ENCODE results near the gene OPTC. TPM values are rescaled to one million over a fixed set of nuclear protein-coding genes. Genes with fewer than 3 reads are reported as not detected.

The OPTC gene
- total RNA-seq, 1 experiment from 2014 or later: not detected

GRCh38 chr1:203554071-203554470 lies 60.1 kb downstream of the OPTC start:
- H3K4me1 ChIP-seq (ENCODE audit: control insufficient read depth in 1 of 2, insufficient read depth in 2 of 2, low read length in 2 of 2): peaks cover 5 to 10% of the 10 kb centered on the region in 2 experiments
- ChIA-PET CTCF (no interaction called here), RAD21 (ENCODE audit: low non-redundant PET in 1 of 2, low total read pairs in 2 of 2, uncharacterized antibody in 2 of 2, unreplicated experiment in 2 of 2) (no interaction called here)

More at GRCh38 chr1:203554071-203554470, 60.1 kb downstream of the OPTC start:
- no peaks in the 10 kb centered on the region for H3K36me3 ChIP-seq (ENCODE audit: control insufficient read depth in 1 of 2, insufficient read depth in 2 of 2, low read length in 2 of 2)
- H4K20me1 ChIP-seq (ENCODE audit: insufficient read depth): no peaks in the 10 kb centered on the region
- TF ChIP-seq CBX3 (IDR thresholded peaks at IDR 0.05; ENCODE audit: low read depth): no peak
- no peak for TF ChIP-seq POLR2A (IDR thresholded peaks at IDR 0.05; ENCODE audit: borderline replicate concordance, extremely low read depth, insufficient read depth, insufficient read length)
- TF ChIP-seq REST (IDR thresholded peaks at IDR 0.05; ENCODE audit: low read depth): no peak
- no peak for TF ChIP-seq SIN3A (IDR thresholded peaks at IDR 0.05; ENCODE audit: low read depth)
- TF ChIP-seq ATF3 (IDR thresholded peaks at IDR 0.05): no peak
- TF ChIP-seq RAD21 (IDR thresholded peaks at IDR 0.05; ENCODE audit: low read depth): no peak
- no peak for TF ChIP-seq EGR1 (IDR thresholded peaks at IDR 0.05; ENCODE audit: low read depth)
- no peak for TF ChIP-seq POLR2AphosphoS5 (IDR thresholded peaks at IDR 0.05; ENCODE audit: low read depth, low read length)
- no peak for TF ChIP-seq ZNF274 (IDR thresholded peaks at IDR 0.05; ENCODE audit: low read depth, low read length)
- no peak for TF ChIP-seq ELF1 (IDR thresholded peaks at IDR 0.05; ENCODE audit: borderline replicate concordance, low read depth)
- no peak for TF ChIP-seq EZH2phosphoT487 (IDR thresholded peaks at IDR 0.05; ENCODE audit: borderline replicate concordance)
- TF ChIP-seq EZH2 (IDR thresholded peaks at IDR 0.05): no peak
- TF ChIP-seq ZBTB33 (IDR thresholded peaks at IDR 0.05; ENCODE audit: extremely low read depth, insufficient replicate concordance, low read length): no peak
- no peak for TF ChIP-seq JUND (IDR thresholded peaks at IDR 0.05)
- no peak for TF ChIP-seq YY1 (IDR thresholded peaks at IDR 0.05; ENCODE audit: extremely low read depth, insufficient replicate concordance, low read depth, low read length)
- no peak for TF ChIP-seq CEBPB (IDR thresholded peaks at IDR 0.05; ENCODE audit: low read depth)
- TF ChIP-seq MAX (IDR thresholded peaks at IDR 0.05): no peak
- TF ChIP-seq CTCF (IDR thresholded peaks at IDR 0.05 in 2 of 3, conservative IDR thresholded peaks at IDR 0.05 in 1 of 3; ENCODE audit: borderline replicate concordance in 1 of 3, insufficient read depth in 1 of 3, low read depth in 2 of 3, low read length in 2 of 3): no peak
- no peak for TF ChIP-seq FOSL1 (IDR thresholded peaks at IDR 0.05; ENCODE audit: low read depth)
- no peak for TF ChIP-seq SP1 (IDR thresholded peaks at IDR 0.05; ENCODE audit: low read depth)
- BruUV-seq (replicated peaks): no TSS peak
- no peaks in the 10 kb centered on the region for H3K9me2 ChIP-seq (ENCODE audit: insufficient read depth)
- no peaks in the 10 kb centered on the region for H3K79me2 ChIP-seq (ENCODE audit: insufficient read depth, low read length)
- DNase-seq (ENCODE audit: low read depth, low spot score) (no peak), ATAC-seq (no peak)
- H3K9me3 ChIP-seq (ENCODE audit: control insufficient read depth in 1 of 2, insufficient read depth in 1 of 2, low read depth in 1 of 2, low read length in 2 of 2): no peaks in the 10 kb centered on the region
- no peaks in the 10 kb centered on the region for H3K27me3 ChIP-seq (ENCODE audit: insufficient read depth, low read length)
- H3K9ac ChIP-seq (ENCODE audit: low read length): no peak overlapping the region
- intact Hi-C loops (cut with micrococcal nuclease): no loop called here
- H3K27ac ChIP-seq (ENCODE audit: low read depth, low read length): no peak overlapping the region
- no peak overlapping the region for H3K4me2 ChIP-seq (ENCODE audit: low read length)
- POLR2A ChIA-PET: no interaction called here
- H2AFZ ChIP-seq (ENCODE audit: low read depth, low read length, poor library complexity, severe bottlenecking): no peak overlapping the region
- no peak overlapping the region for H3K4me3 ChIP-seq (replicated peaks in 1 of 2; ENCODE audit: low read depth in 1 of 2, low read length in 2 of 2)
